H1 (cell line): ENCODE data around the gene GNG7.

ENCODE experiments used
- CEBPB ChIP-seq: IDR thresholded peaks from 2 replicates; pipeline ENCODE4 v1.6.1; 2012; ENCODE audit warnings: low read depth, low read length
- EZH2 ChIP-seq: fragments of 200-600 bp; sonication (generic); IDR thresholded peaks from 2 replicates; pipeline ENCODE4 v1.7.1; 2012; ENCODE audit warnings: low read depth, mild to moderate bottlenecking, moderate library complexity, low read length, inconsistent platforms; ENCODE audit not compliant: severe bottlenecking
- GTF2F1 ChIP-seq: IDR thresholded peaks from 2 replicates; pipeline ENCODE4 v1.6.1; 2012; ENCODE audit warnings: low read depth, low read length, improper control_type of control experiment, borderline replicate concordance
- JUN ChIP-seq: IDR thresholded peaks from 2 replicates; pipeline ENCODE4 v1.6.1; 2011; ENCODE audit warnings: low read depth, mild to moderate bottlenecking, improper control_type of control experiment, low read length
- NANOG ChIP-seq: IDR thresholded peaks from 2 replicates; pipeline ENCODE4 v1.6.1; 2011; ENCODE audit warnings: low read length, low read depth, mild to moderate bottlenecking, inconsistent platforms; ENCODE audit not compliant: insufficient read depth, poor library complexity, severe bottlenecking
- POLR2A ChIP-seq, 2 experiments: IDR thresholded peaks; 1 replicate in 1 of 2; 2 replicates in 1 of 2; pipeline ENCODE4 v1.6.1; 2011; ENCODE audit warnings: low read depth in 2 of 2, low read length in 2 of 2, mild to moderate bottlenecking in 2 of 2; ENCODE audit errors: control extremely low read depth in 1 of 2
- POLR2AphosphoS5 ChIP-seq: IDR thresholded peaks from 2 replicates; pipeline ENCODE4 v1.6.1; 2011; ENCODE audit warnings: low read depth, low read length
- RBBP5 ChIP-seq: IDR thresholded peaks from 2 replicates; pipeline ENCODE4 v1.7.1; 2012; ENCODE audit warnings: low read depth, mild to moderate bottlenecking, inconsistent platforms, low read length, moderate library complexity, borderline replicate concordance
- SIN3A ChIP-seq, 2 experiments: IDR thresholded peaks in 1 of 2; conservative IDR thresholded peaks in 1 of 2; 2 replicates each; pipeline ENCODE4 v1.6.1; 2011 to 2012; ENCODE audit warnings: low read length in 2 of 2, improper control_type of control experiment in 1 of 2, low read depth in 1 of 2, mild to moderate bottlenecking in 1 of 2
- SRF ChIP-seq: IDR thresholded peaks from 2 replicates; pipeline ENCODE4 v1.6.1; 2011; ENCODE audit warnings: mild to moderate bottlenecking, low read depth, low read length, moderate library complexity
- TF ChIP-seq, protein P1 (sequence below), 3 experiments: IDR thresholded peaks; 1 replicate in 2 of 3; 2 replicates in 1 of 3; pipeline versions ENCODE4 v1.5.1 to v1.6.1; 2011; ENCODE audit warnings: low read length in 3 of 3, mild to moderate bottlenecking in 3 of 3, inconsistent platforms in 2 of 3, low read depth in 1 of 3, moderate library complexity in 1 of 3; ENCODE audit not compliant: insufficient read depth in 1 of 3; ENCODE audit errors: control extremely low read depth in 1 of 3
- TF ChIP-seq, protein P2 (sequence below): IDR thresholded peaks from 2 replicates; pipeline ENCODE4 v1.6.1; 2011; ENCODE audit warnings: low read depth, mild to moderate bottlenecking, low read length; ENCODE audit not compliant: insufficient read depth
- TF ChIP-seq, protein P3 (sequence below): fragments of 300-600 bp; sonication (generic); IDR thresholded peaks from 2 replicates; pipeline ENCODE4 v1.7.1; 2012; ENCODE audit warnings: low read length, moderate library complexity, mild to moderate bottlenecking, inconsistent platforms; ENCODE audit not compliant: insufficient replicate concordance

- no peak for TF ChIP-seq SRF
- TF ChIP-seq NANOG, result no peak
- TF ChIP-seq EZH2, result no peak
- TF ChIP-seq, protein P1, sequence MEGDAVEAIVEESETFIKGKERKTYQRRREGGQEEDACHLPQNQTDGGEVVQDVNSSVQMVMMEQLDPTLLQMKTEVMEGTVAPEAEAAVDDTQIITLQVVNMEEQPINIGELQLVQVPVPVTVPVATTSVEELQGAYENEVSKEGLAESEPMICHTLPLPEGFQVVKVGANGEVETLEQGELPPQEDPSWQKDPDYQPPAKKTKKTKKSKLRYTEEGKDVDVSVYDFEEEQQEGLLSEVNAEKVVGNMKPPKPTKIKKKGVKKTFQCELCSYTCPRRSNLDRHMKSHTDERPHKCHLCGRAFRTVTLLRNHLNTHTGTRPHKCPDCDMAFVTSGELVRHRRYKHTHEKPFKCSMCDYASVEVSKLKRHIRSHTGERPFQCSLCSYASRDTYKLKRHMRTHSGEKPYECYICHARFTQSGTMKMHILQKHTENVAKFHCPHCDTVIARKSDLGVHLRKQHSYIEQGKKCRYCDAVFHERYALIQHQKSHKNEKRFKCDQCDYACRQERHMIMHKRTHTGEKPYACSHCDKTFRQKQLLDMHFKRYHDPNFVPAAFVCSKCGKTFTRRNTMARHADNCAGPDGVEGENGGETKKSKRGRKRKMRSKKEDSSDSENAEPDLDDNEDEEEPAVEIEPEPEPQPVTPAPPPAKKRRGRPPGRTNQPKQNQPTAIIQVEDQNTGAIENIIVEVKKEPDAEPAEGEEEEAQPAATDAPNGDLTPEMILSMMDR (IDR thresholded peaks at IDR 0.05; ENCODE audit: control extremely low read depth in 1 of 3, insufficient read depth in 1 of 3, low read depth in 1 of 3, low read length in 3 of 3), result no peak
- TF ChIP-seq JUN, result no peak
- no peak for TF ChIP-seq POLR2AphosphoS5
- no peak for TF ChIP-seq SIN3A (conservative IDR thresholded peaks at IDR 0.05 in 1 of 2, IDR thresholded peaks at IDR 0.05 in 1 of 2; ENCODE audit: low read depth in 1 of 2, low read length in 2 of 2)
- TF ChIP-seq POLR2A (IDR thresholded peaks at IDR 0.05; ENCODE audit: control extremely low read depth in 1 of 2, low read depth in 2 of 2, low read length in 2 of 2), result no peak
- TF ChIP-seq, protein P2, sequence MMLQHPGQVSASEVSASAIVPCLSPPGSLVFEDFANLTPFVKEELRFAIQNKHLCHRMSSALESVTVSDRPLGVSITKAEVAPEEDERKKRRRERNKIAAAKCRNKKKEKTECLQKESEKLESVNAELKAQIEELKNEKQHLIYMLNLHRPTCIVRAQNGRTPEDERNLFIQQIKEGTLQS, result no peak
- TF ChIP-seq, protein P3, sequence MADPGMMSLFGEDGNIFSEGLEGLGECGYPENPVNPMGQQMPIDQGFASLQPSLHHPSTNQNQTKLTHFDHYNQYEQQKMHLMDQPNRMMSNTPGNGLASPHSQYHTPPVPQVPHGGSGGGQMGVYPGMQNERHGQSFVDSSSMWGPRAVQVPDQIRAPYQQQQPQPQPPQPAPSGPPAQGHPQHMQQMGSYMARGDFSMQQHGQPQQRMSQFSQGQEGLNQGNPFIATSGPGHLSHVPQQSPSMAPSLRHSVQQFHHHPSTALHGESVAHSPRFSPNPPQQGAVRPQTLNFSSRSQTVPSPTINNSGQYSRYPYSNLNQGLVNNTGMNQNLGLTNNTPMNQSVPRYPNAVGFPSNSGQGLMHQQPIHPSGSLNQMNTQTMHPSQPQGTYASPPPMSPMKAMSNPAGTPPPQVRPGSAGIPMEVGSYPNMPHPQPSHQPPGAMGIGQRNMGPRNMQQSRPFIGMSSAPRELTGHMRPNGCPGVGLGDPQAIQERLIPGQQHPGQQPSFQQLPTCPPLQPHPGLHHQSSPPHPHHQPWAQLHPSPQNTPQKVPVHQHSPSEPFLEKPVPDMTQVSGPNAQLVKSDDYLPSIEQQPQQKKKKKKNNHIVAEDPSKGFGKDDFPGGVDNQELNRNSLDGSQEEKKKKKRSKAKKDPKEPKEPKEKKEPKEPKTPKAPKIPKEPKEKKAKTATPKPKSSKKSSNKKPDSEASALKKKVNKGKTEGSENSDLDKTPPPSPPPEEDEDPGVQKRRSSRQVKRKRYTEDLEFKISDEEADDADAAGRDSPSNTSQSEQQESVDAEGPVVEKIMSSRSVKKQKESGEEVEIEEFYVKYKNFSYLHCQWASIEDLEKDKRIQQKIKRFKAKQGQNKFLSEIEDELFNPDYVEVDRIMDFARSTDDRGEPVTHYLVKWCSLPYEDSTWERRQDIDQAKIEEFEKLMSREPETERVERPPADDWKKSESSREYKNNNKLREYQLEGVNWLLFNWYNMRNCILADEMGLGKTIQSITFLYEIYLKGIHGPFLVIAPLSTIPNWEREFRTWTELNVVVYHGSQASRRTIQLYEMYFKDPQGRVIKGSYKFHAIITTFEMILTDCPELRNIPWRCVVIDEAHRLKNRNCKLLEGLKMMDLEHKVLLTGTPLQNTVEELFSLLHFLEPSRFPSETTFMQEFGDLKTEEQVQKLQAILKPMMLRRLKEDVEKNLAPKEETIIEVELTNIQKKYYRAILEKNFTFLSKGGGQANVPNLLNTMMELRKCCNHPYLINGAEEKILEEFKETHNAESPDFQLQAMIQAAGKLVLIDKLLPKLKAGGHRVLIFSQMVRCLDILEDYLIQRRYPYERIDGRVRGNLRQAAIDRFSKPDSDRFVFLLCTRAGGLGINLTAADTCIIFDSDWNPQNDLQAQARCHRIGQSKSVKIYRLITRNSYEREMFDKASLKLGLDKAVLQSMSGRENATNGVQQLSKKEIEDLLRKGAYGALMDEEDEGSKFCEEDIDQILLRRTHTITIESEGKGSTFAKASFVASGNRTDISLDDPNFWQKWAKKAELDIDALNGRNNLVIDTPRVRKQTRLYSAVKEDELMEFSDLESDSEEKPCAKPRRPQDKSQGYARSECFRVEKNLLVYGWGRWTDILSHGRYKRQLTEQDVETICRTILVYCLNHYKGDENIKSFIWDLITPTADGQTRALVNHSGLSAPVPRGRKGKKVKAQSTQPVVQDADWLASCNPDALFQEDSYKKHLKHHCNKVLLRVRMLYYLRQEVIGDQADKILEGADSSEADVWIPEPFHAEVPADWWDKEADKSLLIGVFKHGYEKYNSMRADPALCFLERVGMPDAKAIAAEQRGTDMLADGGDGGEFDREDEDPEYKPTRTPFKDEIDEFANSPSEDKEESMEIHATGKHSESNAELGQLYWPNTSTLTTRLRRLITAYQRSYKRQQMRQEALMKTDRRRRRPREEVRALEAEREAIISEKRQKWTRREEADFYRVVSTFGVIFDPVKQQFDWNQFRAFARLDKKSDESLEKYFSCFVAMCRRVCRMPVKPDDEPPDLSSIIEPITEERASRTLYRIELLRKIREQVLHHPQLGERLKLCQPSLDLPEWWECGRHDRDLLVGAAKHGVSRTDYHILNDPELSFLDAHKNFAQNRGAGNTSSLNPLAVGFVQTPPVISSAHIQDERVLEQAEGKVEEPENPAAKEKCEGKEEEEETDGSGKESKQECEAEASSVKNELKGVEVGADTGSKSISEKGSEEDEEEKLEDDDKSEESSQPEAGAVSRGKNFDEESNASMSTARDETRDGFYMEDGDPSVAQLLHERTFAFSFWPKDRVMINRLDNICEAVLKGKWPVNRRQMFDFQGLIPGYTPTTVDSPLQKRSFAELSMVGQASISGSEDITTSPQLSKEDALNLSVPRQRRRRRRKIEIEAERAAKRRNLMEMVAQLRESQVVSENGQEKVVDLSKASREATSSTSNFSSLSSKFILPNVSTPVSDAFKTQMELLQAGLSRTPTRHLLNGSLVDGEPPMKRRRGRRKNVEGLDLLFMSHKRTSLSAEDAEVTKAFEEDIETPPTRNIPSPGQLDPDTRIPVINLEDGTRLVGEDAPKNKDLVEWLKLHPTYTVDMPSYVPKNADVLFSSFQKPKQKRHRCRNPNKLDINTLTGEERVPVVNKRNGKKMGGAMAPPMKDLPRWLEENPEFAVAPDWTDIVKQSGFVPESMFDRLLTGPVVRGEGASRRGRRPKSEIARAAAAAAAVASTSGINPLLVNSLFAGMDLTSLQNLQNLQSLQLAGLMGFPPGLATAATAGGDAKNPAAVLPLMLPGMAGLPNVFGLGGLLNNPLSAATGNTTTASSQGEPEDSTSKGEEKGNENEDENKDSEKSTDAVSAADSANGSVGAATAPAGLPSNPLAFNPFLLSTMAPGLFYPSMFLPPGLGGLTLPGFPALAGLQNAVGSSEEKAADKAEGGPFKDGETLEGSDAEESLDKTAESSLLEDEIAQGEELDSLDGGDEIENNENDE, result no peak
- no peak for TF ChIP-seq CEBPB
- no peak for TF ChIP-seq RBBP5
- no peak for TF ChIP-seq GTF2F1
Observed at GRCh38 chr19:2648099-2648498, 54.4 kb downstream of the GNG7 start.
